Measurements from ENCODE around the gene GFOD2.

The GFOD2 gene

DNA sequence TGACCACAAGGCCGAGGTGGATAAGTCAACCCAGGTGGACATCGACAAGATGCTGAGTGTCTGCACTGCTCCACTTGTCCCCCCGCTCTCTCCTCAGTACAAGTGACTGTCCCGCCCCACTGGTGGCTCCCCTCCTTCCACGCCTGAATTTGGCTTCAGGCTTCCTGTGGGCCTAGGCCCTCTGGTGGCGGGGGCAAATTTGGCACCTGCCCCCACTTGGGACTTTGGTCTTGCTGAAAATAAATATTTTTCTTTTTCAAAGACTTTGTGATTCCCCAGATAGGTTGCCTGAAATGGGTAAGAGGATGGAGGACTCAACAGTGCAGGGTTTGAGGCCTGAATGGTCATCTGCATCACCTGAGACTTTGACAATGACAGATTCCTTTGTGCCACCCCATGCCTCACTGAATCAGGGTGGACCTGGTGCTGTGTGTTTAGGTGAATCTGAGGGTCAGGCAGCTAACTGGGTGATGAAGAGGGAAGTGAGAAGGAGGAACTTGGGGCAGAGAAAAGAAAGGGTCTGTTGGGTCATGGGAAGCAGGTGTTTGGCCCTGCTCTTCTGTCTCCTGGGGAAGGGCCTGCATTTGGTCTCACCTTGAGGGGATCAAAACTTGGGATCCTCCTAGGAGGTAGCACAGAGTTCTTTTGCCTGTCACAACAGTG lies 50.5 kb downstream of the GFOD2 start:
- DNase-seq: no peak

DNA sequence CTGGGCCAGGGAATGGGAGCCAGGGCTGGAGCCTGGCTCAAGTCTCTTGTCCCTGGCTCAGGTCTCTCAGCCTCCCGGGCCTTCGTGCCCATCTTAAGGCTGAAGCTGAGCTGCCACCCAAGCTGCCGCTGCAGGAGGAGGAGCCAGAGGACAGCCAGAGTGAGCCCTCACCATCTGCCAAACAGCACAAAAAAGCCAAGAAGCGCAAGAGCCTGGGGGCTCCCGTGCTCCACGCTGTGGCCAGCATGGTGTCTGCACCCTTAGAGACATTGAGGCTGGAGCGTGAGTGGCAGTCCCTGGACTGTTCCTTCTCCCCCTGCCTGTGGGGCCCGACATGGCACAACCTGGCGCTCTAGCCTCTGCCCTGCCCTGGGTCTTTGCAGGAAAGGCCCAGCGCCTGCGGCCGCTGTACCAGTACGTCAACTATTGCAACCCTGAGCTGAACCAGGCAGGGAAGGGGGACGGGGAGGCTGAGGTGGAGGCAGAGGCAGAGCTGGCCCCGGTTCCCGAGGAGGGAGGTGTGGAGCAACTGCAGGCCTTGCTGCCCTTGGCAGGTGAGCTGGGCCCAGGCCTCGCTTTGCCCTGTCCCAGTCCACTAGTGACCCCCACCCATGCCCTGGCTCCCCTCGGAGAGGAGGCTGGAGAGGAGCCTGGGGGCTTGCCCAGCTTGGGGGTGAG lies 51.2 kb downstream of the GFOD2 start:
- DNase-seq: no peak

DNA sequence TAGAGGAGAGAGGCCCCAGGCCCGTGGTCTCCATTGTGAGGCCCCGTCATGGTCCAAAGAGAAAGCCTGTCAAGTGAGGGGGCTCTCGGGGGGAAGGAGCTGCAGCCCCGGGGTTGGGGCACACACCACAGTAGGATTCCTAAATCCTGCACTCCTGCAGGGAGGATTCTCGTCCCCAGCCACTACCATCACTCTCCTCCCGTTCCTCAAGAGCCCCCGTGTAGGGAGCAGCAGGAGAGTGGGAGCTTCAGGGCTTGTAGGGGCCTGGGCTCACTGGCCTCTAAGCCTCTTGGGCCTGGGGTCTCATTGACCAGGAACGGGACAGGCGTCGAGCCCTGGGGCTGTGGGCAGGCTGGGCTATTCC lies 51.7 kb downstream of the GFOD2 start:
- DNase-seq: no peak

DNA sequence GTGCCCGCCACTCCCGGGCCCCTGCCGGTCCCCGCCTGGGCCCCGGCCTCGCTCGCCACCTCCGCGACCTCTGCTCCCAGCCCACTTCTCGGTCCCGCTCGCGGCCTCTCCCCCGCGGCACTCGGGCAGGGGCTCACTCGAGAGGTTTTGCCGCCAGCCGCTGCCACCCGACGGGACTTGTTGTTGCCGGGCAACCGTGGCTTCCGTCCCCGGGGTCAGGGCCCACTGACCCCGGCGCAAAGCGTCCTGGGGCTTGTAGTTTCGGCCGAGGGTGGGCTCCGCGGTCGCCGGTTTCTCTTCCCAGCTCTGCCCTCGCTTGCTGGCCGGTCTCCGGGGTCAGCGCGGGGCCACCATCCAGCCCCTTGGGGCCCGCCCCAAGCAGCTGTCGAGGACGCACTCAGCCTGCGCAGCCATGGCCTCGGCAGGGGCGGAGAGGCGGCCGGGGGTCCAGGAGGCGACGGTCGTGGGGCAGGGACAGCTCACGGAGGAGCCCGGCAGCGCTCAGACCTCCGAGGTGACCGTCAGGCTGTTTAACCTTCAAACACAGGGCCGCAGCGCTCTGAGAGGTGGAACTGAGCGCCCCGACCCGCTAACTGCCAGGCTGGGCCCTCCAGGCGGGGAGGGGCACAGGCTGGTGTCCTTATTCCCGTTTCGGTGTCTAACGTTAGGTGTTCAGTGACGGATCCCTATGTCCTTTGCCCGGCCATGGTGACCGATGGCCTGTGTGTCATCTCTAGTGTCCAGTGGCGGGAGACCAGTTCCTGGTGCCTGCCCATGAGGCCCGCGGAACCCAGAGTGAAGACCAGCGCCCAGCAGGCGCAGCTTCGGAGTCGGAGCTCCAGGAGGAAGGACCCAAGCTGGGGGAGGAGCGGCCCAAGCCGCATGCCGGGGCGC lies 52.3 kb downstream of the GFOD2 start, which contains the start of the genes C16orf86 and ENKD1:
TSS of gene C16orf86 (plus strand) at position 256 of the 894 bp plus-strand sequence. CDS start at position 413, 157 bp downstream.
TSS of gene ENKD1 (minus strand) at position 192 of the 894 bp plus-strand sequence. CDS start 308 bp downstream, outside the sequence.
- no peak for DNase-seq

DNA sequence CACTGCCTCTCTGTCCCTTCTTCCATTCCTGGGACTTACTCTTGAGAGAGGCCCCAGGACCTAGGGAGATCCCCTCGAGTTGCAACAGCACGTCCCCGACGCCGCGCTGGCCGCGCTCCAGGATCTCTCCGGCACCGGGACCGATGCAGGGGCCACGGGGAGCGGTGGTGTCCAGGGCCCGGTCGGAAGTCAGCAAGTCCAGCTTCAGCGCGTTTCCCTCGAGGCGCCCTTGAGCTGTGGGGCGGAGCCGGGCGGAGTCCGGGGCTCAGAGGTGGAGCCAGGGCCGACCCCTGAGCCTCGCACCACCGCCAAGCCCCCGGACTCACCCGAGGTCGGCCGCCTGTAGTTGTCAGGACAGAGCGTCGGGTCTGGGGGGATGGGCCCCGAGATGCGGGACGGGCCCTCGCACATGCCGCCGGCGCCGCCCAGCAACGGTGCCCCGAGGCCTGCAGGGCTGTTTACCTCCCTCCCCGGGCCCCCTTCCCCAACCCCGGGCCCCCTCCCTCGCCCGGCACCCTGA lies 53.0 kb downstream of the GFOD2 start:
- no peak for DNase-seq

DNA sequence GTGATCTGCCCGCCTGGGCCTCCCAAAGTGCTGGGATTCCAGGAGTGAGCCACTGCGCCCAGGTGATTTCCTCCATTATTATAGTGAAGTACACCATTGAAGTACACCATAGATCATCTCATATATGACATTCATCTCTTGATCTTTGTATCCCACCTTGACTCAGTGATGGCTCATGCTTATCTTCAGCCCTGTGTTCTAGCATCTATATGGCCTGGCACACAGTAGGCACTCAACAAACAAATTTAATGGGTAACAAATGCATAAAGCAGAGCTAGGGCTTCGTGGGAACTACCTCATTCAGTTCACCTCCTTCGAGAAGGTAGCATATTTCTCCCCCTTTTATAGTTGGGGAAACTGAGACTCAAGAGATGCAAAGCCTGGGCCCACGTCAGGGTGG lies 53.5 kb downstream of the GFOD2 start:
- DNase-seq: no peak

DNA sequence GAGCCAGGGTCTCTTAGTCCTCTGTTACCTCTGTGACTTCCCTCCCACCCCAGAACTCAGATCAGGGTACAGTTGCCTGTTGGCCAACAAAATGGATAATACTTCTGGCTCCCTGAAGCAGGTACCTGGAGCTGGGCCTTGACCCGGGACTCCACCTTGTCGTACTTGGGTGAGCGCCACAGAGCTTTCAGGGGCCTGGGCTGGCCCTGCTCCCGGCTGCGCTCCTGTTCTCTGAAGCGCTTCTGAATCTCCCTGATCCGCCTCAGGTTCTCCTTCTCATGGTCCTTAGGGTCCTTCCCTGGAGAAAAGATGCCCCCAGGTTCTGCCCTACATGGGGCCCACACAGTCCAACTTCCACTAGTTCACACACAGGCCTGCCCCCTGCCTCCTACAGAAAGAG lies 54.2 kb downstream of the GFOD2 start:
- no peak for DNase-seq

DNA sequence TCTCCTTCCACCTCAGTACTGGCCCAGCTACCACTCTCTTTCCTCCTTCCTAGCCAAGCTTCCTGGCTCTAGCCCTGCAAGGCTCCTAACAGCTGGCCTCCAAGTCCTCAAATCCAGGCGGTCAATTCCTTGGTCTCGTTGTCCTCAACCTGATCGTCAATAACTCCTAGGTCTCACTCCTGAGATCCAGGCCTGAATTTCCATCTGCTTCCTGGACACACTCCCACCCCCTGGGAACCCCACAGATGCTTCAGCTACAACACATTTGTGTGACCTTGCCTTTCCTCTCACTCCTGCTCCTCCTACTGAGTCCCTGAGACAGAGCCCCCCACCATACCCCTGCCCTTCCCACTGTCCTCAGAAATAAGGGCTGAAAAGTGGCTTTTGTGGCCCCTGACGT lies 54.9 kb downstream of the GFOD2 start:
- DNase-seq: no peak

DNA sequence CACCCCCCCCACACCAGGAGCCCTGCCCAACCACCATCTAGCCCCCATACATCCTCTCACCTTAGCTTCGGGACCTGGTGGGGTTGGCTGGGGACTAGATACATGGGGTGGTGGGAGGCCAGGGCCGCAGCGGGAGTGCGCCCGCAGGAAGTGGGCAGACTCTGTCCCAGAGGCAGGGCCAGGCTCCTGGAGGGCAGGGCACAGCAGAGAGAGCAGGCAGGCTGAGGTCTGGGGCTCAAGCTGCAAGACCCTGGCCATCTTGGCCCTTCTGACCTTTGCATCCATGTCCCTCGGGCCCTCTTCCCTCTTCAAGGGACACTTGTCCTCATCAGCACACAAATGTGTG lies 55.3 kb downstream of the GFOD2 start:
- no peak for DNase-seq

DNA sequence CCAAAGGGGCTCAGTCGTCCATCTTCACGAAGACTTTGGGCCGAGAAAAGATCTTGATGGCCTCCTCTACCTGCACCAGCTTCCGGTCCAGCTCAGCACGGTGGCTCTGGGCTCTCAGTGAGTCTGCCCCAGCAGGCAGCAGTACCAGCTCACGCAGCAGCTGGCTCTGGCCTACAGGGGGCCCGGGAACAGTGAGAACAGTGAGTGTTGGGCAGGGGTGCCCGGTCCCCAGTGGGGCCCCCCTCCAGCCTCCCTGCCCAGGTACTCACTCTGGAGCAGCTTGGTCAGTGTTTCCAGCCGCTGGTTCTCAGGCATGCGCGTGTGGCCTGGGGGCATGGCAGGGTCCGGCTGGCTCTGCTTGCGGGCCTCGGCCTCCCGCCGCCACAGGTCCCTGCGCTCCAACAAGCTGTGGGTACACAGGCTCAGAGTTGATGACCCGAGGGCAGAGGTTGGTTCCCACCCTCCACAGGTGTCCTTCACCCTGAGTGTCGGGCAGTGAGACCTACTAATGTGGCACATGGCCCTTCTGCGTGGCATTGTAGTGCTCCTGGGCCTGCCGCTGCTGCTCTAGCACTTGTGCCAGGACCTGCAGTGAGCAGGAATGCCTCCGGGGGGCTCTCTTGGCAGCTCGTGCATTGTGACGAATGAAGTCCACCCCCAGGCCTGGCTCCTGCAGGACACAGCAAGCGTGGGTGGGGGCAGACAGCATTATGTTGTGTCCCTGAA lies 55.8 kb downstream of the GFOD2 start:
- no peak for DNase-seq

DNA sequence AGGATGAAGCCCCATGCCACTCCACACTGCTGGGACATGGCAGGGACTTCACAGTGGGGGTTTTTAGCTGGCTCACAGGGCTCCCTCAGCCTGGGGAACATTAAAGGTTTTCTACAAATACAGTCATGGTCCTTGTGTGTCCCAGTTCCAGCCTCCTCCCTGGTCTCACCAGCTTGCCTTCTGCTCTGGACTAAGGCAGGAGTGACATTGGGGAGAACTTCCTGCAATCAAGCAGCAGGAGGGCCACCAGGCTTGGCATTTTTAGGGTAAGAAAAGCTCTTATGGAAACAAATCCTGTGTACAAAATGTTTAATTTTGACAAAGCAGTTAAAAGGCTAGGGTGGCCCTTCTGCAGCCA lies 56.5 kb downstream of the GFOD2 start:
- DNase-seq: no peak

DNA sequence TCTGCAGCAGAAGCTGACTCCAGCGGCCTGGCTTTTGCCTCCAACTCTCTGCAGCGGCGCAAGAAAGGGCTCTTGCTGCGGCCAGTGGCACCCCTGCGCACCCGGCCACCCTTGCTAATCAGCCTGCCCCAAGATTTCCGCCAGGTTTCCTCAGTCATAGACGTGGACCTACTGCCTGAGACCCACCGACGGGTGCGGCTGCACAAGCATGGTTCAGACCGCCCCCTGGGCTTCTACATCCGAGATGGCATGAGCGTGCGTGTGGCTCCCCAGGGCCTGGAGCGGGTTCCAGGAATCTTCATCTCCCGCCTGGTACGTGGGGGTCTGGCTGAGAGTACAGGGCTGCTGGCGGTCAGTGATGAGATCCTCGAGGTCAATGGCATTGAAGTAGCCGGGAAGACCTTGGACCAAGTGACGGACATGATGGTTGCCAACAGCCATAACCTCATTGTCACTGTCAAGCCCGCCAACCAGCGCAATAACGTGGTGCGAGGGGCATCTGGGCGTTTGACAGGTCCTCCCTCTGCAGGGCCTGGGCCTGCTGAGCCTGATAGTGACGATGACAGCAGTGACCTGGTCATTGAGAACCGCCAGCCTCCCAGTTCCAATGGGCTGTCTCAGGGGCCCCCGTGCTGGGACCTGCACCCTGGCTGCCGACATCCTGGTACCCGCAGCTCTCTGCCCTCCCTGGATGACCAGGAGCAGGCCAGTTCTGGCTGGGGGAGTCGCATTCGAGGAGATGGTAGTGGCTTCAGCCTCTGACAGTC lies 57.0 kb downstream of the GFOD2 start:
- no peak for DNase-seq

DNA sequence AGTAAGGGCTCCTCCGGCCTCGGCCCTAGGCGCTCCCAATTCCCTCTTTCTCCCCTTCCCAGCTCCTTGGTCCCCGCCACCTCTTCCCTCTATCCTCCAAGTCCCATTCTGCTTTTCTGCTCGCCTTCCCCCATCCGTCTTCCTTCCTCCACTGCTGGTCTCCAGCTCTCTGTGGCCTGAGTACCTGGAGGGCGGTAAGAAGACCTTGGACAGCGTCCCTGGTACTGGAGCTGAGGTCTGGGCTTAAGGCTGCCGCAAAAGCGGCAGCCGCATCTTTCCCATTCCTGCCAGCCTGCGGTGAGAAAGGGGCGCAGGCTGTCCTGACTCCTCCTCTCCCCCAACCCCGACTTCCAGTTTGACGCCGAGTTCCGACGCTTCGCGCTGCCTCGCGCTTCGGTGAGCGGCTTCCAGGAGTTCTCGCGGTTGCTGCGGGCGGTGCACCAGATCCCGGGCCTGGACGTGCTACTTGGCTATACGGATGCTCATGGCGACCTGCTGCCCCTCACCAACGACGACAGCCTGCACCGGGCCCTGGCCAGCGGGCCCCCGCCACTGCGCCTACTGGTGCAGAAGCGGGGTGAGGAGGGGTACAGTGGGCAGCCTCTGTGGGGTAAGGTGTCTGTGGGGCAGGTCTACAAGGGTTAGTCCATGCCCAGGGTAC lies 57.9 kb downstream of the GFOD2 start:
- DNase-seq: no peak

DNA sequence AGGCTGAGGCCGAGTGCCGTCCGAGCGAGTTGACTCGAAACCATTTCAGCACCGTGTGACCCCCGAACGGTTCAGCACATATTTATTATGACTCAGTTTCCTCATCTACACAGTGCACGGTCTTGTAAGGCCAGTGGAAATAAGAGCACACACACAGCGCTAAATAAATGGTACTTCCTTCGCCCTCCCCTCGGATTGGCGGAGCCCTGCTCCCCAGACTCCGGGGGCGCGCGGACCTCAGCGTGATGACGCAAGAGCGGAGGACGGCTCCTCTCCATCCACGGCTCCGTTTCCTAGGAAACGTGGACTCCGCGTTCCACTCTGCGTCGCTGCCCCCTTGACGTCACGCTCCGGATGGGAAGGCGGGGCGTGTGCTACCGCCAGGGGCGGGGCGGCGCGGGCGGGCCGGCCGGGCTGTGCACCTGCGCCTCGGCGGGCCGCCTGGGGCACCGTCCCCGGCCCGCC lies 58.5 kb downstream of the GFOD2 start, which contains the start of gene PARD6A:
TSS of gene PARD6A (plus strand) at position 397 of the 465 bp plus-strand sequence. CDS start 79 bp downstream, outside the sequence.
- peak; percentile 49 for DNase-seq

DNA sequence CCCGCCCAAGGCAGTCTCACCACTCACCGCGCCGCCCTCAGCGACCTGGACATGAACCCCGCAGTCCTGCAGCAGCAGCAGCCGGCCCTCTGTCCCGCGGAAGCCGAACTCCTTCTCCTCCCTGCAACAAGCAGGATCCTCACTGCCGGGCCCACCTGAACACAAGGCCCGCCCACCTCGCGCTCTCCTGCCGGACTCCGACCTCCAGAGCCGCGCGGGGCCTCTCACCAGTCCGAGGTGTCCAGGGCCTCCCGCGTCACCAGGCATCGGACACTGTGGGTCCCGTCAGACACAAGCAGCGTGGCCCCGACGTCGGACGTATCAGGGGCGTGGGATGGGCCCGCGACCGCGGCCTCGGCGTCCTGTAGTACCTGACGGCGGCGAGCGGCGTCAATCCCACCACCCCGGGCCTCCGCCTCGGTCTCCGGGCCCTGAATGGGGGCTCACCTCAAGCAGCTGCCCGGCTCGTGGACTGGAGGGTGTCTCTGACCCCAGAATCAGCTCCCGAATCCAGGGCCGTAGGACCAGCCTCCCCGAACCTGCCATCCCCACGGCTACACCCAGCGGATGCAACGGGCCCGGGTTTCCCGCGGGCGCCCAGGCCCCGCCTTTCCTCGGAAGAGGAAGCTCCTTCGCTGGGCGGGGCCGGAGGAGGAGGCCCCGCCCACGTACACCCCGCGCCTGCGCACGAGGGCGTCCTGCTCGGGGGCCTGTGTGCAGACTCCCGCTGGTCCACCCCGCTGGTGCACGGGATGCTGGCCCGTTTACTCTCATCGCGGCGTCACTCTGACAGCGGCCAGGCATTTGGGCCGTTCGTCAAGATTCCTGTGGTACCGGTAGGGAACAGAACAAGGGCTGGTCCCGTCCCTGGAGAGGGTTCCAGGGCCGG lies 59.2 kb downstream of the GFOD2 start, which contains the start of gene ACD:
TSS of gene ACD (minus strand) at position 586 of the 889 bp plus-strand sequence. CDS start at position 546, 40 bp downstream.
- DNase-seq: no peak

DNA sequence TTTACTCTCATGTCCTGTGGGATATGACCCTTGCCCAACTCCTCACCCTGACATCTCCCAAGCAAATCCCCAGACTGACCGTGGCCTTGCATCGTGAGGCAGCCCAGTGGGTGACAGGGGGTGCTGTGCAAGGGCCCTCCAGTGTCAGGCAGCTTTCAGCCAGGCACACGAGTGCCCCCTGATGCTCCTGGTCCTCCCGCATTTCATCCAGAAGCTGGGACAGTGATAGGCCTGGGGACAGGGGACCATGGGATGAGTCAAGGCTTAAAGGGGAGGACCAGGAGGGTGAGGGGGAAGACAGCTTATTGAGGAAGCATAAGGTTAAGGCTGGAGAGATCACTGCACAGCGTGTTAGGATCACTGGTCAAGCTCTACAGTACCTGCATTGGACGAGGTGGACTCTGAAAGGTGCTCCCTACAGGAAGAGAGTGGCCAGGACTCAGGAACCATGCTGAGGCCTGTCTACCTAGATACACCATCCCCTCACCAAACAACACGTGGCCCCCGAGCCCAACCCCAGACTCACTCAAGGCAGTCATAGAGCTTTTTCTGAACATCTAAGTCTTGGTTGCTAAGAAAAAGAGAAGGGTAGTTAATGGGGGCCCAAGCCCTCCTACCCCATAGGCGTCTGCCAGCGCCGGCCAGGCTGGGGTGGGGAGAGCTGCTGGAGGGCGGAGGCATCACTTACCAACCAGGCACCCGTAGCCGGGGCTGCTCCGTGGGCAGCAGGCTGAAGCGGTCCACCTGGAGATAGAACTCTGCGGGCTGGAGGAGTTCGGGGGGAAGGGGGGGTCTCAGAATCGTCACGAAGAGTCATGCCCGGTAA lies 60.1 kb downstream of the GFOD2 start:
- DNase-seq: no peak

DNA sequence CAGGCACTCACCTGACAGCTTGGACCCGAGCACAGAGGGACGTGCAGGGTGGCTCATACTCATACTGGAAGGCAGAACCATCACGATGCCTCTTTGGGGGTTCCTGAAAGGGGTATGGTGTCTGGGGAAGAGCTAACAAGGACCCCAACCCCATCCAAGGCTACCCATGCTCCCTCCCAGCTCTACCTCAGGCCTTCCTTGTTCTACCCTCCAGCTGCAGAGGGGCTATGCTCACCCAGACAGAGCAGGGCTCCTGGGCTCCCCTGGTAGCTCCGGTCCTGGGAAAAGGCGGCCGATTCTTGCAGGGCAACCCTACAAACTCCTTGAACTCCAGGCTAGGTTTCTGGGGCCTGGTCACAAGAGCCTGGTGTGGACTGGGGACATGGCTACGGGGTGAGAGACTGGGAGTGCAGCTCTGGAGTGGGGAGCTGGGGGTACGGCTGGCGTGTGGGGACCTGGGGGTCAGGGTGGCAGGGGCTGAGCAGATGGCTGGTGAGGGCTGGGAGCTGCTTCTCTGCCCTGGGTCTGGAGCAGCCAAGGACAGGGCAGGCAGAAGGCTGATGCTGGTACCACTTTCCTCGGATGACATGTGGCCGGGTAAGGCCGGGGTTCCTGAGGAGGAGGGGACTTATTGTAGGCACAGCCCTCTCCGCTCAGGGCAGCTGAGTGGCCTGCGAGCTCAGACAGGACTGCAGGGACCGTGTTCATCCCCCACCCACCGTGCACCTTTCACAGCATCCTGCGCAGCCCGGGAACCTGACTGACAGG lies 61.2 kb downstream of the GFOD2 start:
- DNase-seq: no peak

DNA sequence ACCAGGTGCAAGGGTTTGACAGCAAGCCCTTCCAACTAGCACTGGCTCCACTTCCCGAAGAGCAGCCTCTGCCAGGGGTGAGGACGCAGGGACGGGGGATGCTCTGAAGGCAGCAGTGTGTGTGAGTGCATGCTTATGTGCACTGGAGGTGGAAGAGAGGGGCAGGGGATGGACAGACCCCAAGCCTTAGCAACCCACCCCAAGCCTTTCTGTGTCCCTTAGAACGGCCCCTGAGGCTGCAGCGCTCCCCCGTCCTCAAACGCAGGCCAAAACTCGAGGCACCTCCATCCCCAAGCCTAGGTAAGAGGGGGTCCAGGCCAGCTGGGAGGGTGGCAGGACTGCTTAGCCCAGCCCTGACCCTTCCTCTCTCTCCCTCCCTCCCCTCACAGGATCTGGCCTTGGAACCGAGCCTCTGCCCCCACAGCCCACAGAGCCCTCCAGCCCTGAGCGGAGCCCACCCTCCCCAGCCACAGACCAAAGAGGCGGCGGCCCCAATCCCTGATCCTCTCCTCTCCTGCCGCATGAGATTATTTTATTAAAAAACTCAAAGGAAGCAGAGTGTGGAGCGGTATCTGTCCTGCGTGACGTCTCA lies 62.0 kb downstream of the GFOD2 start:
- DNase-seq: no peak
